ENCODE measurements around the gene LMOD1. TPM values are rescaled to one million over a fixed set of nuclear protein-coding genes. Genes with fewer than 3 reads are reported as not detected.
"Not testable (repeated sequence)": the region's sequence is repeated elsewhere in the genome, so short reads cannot be mapped to it uniquely, and the experiment has no call there.

The LMOD1 gene
- total and polyA plus RNA-seq, 2 donors from 2014 or later = 9.5 to 33.3 TPM

DNA sequence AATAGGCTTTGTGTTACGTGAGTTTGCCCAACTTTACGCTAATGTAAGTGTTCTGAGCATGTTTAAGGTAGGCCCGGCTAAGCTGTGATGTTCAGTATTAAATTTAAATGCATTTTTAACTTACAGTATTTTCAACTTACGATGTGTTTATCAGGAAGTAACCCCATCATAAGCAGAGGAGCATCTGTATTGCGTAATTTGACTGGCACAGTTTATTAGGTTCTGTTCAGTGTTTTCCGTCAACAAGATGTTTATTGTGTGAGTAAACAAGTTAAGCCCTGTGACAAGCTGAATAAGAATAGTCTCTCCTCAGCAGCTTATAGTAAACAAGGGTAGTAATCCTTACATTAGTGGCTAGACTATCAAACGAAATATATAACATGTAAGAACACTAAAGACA is 84.9 kb downstream of the LMOD1 start:
- no peak for FAIRE-seq

DNA sequence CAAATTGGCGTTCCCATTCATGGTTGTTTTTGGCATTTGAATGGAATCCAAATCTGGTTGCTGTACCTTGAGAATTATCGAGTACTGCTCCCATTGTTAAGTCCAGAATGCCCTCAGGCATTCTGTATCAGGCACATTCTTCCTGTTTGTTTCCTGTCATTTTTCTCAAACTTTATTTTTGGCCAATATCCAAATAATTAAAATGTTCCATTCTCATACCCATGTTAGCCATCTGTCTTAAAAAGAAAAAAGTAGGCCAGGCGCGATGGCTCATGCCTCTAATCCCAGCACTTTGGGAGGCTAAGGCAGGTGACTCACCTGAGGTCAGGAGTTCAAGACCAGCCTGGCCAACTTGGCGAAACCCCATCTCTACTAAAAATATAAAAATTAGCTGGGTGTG is 86.9 kb downstream of the LMOD1 start:
- Histone ChIP-seq H3K9ac (ENCODE audit: low read length in 3 of 3) (no peak overlapping the region), H3K4me1 (ENCODE audit: control insufficient read depth in 2 of 3, insufficient read depth in 2 of 3, low read depth in 1 of 3, low read length in 3 of 3) (no peaks in the 10 kb centered on the region), H3K27ac (ENCODE audit: low read depth in 2 of 2, low read length in 2 of 2) (no peak overlapping the region), H3K36me3 (ENCODE audit: control insufficient read depth in 2 of 3, insufficient read depth in 3 of 3, low read length in 3 of 3) (peaks cover 9 to 52% (median 22%) of the 10 kb centered on the region in 3 donors), H3K4me3 (ENCODE audit: low read length in 3 of 3) (no peak overlapping the region), H3K9me3 (ENCODE audit: control insufficient read depth in 2 of 3, insufficient read depth in 1 of 3, low read length in 3 of 3) (no peaks in the 10 kb centered on the region), H3K27me3 (ENCODE audit: control insufficient read depth, insufficient read depth, low read length) (no peaks in the 10 kb centered on the region)
- TF ChIP-seq CTCF (IDR thresholded peaks at IDR 0.05; ENCODE audit: borderline replicate concordance, extremely low read depth, insufficient read depth) = no peak
- intact Hi-C loops (cut with DNase I) = no loop called here
- no peak for FAIRE-seq
- DNase-seq = no peak

More for the DNA sequence above, 84.9 kb downstream of the LMOD1 start:
- TF ChIP-seq CTCF (IDR thresholded peaks at IDR 0.05; ENCODE audit: borderline replicate concordance, extremely low read depth, insufficient read depth) = no peak
- Histone ChIP-seq H3K4me3 (ENCODE audit: low read length in 3 of 3) (no peak overlapping the region), H3K9me3 (ENCODE audit: control insufficient read depth in 2 of 3, insufficient read depth in 1 of 3, low read length in 3 of 3) (no peaks in the 10 kb centered on the region), H3K27me3 (ENCODE audit: control insufficient read depth, insufficient read depth, low read length) (no peaks in the 10 kb centered on the region), H3K36me3 (ENCODE audit: control insufficient read depth in 2 of 3, insufficient read depth in 3 of 3, low read length in 3 of 3) (peaks cover 5 to 32% (median 12%) of the 10 kb centered on the region in 3 donors), H3K27ac (ENCODE audit: low read depth in 2 of 2, low read length in 2 of 2) (no peak overlapping the region), H3K4me1 (ENCODE audit: control insufficient read depth in 2 of 3, insufficient read depth in 2 of 3, low read depth in 1 of 3, low read length in 3 of 3) (no peaks in the 10 kb centered on the region), H3K9ac (ENCODE audit: low read length in 3 of 3) (no peak overlapping the region)
- intact Hi-C loops (cut with DNase I) = no loop called here
- DNase-seq = no peak

- H3K27ac ChIP-seq (ENCODE audit: low read depth in 2 of 2, low read length in 2 of 2); H3K4me3 ChIP-seq (ENCODE audit: low read length in 3 of 3); H3K9me3 ChIP-seq (ENCODE audit: control insufficient read depth in 2 of 3, insufficient read depth in 1 of 3, low read length in 3 of 3); FAIRE-seq; H3K4me1 ChIP-seq (ENCODE audit: control insufficient read depth in 2 of 3, insufficient read depth in 2 of 3, low read depth in 1 of 3, low read length in 3 of 3); H3K9ac ChIP-seq (ENCODE audit: low read length in 3 of 3); DNase-seq; intact Hi-C loops (cut with DNase I); H3K27me3 ChIP-seq (ENCODE audit: control insufficient read depth, insufficient read depth, low read length): not testable (repeated sequence)
- peaks cover 16 to 75% (median 33%) of the 10 kb centered on the region in 3 donors for H3K36me3 ChIP-seq (ENCODE audit: control insufficient read depth in 2 of 3, insufficient read depth in 3 of 3, low read length in 3 of 3)
Observed at GRCh38 chr1:201856722-201857121, 89.6 kb downstream of the LMOD1 start.

DNA sequence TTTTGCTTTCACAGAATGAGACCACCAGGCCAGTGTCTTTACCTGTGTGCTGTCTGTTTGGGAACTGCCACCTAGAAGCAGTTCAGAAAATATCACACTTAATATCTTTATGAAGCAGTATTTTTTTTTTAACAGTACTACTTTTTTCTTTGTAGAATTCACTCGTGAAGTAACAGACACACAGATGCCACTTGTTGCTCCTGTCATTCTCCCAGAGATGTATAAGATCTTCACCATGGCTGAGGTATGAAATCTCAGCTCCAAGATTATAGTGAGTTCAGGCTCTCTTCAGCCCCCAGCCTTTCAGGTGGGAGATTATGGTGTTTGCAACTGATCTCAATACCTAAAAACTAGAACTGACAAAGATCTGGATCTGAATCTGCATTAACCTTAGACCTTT is 94.4 kb downstream of the LMOD1 start:
- Histone ChIP-seq H3K9ac (ENCODE audit: low read length in 3 of 3) (no peak overlapping the region), H3K4me3 (ENCODE audit: low read length in 3 of 3) (no peak overlapping the region), H3K36me3 (ENCODE audit: control insufficient read depth in 2 of 3, insufficient read depth in 3 of 3, low read length in 3 of 3) (peaks cover 20 to 60% (median 34%) of the 10 kb centered on the region in 3 donors), H3K27me3 (ENCODE audit: control insufficient read depth, insufficient read depth, low read length) (no peaks in the 10 kb centered on the region), H3K27ac (ENCODE audit: low read depth in 2 of 2, low read length in 2 of 2) (no peak overlapping the region), H3K4me1 (ENCODE audit: control insufficient read depth in 2 of 3, insufficient read depth in 2 of 3, low read depth in 1 of 3, low read length in 3 of 3) (no peaks in the 10 kb centered on the region), H3K9me3 (ENCODE audit: control insufficient read depth in 2 of 3, insufficient read depth in 1 of 3, low read length in 3 of 3) (no peaks in the 10 kb centered on the region)
- FAIRE-seq = no peak
- TF ChIP-seq CTCF (IDR thresholded peaks at IDR 0.05; ENCODE audit: borderline replicate concordance, extremely low read depth, insufficient read depth) = no peak
- no peak for DNase-seq
- intact Hi-C loops (cut with DNase I) = no loop called here
